Peyer's patch (tissue), 4 donors: ENCODE measurements around the gene MTMR12.

Experiments used
- CTCF ChIP-seq, 6 experiments: fragments of 450-650 bp in 4 of 6; fragments of 200-600 bp in 2 of 6; sonication (generic) in 1 of 6; IDR thresholded peaks; one replicate each; pipeline ENCODE4 v1.5.1; 2017 to 2019; ENCODE audit warnings: antibody characterized with exemption in 6 of 6, mild to moderate bottlenecking in 3 of 6, moderate library complexity in 1 of 6
- POLR2A ChIP-seq, 2 donors: fragments of 450-650 bp; IDR thresholded peaks; one replicate each; pipeline ENCODE4 v1.5.1; 2017; ENCODE audit warnings: antibody characterized with exemption in 2 of 2, mild to moderate bottlenecking in 2 of 2, moderate library complexity in 2 of 2

GRCh38 chr5:32303755-32304120, 9.0 kb downstream of the MTMR12 start:
- TF ChIP-seq CTCF (IDR thresholded peaks at IDR 0.05): no peak
- TF ChIP-seq POLR2A (IDR thresholded peaks at IDR 0.05): no peak
